HT-29 (cell line): ENCODE measurements around the gene LRRC4B. TPM values are rescaled to one million over a fixed set of nuclear protein-coding genes. Genes with fewer than 3 reads are reported as not detected.
"Not testable (repeated sequence)": the region's sequence is repeated elsewhere in the genome, so short reads cannot be mapped to it uniquely, and the experiment has no call there.

ENCODE experiments used
- DNase-seq: peaks from one replicate; pipeline ENCODE4 v3.0.0-alpha.2; 2015; ENCODE audit warnings: low spot score
- total RNA-seq: library from RNA; depleted of rRNA; stranded (reverse); fragments of >200 nt; shearing (Covaris generic); gene quantifications from 2 replicates; pipeline ENCODE4 v1.2.3, GENCODE V29; 2014

The LRRC4B gene
- total RNA-seq, 1 experiment from 2014 or later, result not detected

DNA sequence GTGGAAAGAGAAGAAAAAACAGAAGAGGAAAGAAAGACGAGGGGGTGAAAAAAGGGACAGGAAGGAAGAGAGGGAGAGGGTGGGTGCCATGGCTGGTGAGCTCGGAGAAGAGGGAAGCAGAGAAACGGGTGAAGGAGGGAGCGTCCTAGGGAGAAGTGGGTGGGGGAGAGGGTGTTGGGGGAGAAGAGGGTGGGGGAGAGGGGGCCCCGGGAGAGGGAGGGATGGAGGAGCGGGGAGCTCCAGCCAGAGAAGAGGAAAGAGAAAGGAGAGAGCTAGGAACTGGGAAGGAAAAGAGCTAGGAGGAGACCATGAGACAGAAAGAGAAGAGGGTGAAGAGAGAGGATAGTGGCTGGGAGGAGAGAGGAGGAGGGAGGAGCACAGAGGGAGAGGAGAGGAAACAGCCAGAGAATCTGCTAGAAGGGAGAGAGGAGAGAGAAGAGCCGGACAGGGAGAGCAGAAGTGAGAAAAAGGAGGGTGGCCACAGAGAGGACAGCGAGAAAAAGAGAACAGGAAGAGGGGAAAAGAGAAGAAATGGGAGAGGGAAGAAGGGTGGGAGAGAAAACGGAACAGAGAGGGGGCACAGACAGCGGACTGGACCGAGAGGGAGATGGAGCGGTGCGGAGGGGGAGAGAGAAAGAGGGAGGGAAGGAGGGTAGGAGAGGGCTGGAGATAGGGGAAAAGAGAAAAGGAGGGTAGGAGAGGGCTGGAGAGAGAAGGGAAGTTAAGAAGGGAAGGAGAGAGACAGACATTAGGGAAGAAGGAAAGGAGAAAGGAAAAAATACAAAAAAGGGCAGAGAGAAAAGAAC lies 79.6 kb downstream of the LRRC4B start:
- no peak for DNase-seq

- peak; percentile 83 for DNase-seq
Measured at GRCh38 chr19:50486823-50487515, 81.3 kb downstream of the LRRC4B start.

GRCh38 chr19:50485284-50485955 lies 82.8 kb downstream of the LRRC4B start:
- no peak for DNase-seq

DNA sequence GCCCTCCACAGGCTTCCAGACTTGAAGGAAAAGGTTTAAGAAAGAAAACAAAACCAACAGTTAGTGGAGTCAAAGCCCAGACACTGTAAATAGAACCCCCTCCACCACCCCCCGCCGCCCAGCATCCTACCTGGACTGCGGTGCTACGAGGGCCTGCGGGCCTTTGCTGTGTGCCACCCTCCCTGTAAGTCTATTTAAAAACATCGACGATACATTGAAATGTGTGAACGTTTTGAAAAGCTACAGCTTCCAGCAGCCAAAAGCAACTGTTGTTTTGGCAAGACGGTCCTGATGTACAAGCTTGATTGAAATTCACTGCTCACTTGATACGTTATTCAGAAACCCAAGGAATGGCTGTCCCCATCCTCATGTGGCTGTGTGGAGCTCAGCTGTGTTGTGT lies 85.3 kb downstream of the LRRC4B start:
- no peak for DNase-seq

DNA sequence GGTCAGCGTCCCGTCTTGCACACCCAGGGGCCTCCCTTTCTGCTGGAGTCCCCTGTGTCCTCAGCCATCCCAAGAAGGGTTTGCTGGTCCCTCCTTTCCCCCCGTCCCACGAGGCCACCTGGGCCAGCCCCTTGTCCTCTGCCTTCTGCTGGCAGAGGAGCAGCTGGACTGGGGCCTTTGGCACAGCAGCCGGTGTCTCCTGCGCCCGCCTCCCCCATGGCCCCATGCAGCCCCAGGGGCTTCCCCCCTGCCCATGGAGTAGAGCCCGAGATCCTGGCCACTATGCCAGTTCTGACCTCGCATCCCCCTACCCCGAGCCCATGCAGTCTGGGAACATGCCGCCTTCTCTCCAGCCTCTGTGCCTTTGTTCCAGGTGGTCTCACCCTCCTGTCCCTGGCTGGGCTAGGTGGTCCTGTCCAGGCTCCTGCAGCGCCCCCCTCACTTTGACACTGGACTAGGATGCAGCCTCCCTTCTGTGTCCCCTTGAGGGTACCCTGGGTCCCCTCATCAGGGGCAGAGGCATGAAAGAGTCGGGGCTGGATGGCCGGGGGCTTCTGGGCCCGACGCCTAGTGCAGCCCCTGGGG lies 85.9 kb downstream of the LRRC4B start:
- DNase-seq, result no peak

DNA sequence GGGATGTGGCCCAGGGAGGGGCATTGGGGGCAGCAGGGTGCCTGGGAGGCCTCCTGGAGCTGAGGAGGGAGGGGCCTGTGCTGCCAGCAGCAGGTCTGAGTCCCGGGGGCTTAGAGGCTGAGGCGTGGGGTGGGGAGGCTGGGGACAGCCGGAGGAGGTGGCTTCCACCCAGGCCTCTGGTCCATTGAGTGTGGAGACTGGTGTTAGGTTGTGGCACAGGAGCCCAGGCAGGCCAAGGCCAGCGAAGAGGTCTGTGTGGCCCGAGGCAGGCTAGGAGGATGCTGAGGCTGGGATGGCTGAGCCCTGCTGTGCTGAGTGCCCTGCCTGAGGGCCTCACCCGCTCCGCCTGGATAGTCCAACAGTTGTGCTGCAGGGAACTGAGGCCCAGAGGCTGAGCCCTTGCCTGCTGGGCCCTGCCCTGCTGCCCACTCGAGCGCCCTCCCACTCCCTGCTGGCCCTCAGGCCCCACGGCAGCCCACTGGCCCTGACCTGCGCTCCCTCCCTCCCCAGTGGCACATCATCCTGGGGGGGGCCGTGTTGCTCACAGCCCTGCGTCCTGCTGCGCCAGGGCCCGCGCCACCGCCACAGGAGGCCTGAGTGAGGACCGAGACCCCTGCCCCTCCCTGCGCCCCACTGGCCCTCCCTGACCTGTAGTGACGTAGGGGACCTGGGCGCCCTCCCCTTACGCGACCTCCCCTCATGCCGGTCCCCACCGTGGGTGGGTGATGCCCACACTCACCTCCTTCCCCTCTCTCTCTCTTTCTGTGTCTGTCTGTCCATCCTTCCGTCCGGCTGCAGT lies 86.7 kb downstream of the LRRC4B start:
- no peak for DNase-seq

GRCh38 chr19:50480281-50481111 lies 87.7 kb downstream of the LRRC4B start:
- DNase-seq, result no peak

DNA sequence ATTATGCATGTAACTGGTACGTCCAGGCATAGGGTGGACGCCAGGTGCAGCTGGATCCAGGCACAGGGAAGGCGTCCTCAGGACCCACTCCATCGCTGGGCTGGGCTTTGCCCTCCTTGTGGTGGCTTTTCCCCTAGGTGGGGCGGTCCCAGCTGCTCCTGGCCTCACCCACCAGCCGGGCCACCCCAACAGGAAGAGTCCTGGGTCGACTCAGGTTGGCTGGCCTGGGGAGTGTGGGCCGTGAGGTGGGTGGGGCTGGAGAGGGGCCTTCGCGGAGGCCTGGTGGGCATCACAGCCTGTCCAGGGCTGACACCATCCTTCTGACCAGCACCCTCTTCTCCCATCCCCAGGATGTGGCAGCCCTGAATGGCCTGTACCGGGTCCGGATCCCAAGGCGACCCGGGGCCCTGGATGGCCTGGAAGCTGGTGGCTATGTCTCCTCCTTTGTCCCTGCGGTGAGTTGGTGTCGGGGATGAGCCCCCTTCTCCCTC lies 88.4 kb downstream of the LRRC4B start:
- no peak for DNase-seq

DNA sequence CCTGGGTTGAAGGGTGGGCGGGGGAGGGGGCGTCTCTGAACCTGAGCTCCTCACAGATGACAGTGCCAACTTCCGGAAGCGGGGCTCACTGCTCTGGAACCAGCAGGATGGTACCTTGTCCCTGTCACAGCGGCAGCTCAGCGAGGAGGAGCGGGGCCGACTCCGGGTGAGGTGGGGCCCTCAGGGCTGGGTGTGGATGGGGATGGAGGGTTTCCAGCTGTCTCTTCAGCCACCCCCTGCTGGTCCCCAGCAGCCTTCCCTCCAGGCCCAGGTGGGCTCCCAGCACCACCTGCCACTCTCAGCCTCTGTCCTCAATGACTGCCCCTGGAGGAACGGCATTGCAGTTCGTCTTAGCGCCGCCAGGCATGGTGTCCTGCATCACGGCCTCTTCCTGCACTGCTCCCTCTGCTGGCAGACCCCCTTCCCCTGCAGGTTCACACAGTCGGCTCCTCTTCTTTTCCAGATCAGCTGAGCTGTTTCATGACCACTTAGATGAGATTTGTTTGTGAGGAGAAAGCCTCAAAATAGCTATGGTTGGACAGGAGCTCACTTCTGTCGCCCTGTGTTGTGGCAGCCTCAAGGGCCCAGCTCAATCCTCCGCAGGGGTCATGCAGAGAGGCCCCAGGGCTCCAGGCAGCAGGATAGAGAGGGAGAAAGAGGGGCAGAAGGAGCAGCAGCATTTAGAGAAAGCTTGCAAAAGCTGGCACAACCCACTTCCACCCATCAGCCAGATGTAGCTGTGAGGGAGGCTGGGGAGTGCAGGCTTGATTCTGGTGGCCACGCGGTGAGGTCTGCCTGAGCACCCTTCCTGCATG lies 89.1 kb downstream of the LRRC4B start:
- peak; percentile 62 for DNase-seq

- no peak for DNase-seq
Measured at GRCh38 chr19:50477751-50478515, 90.3 kb downstream of the LRRC4B start.

GRCh38 chr19:50476907-50477238 lies 91.4 kb downstream of the LRRC4B start:
- no peak for DNase-seq

- DNase-seq, result peak; percentile 99
Measured at GRCh38 chr19:50476224-50476906, 91.9 kb downstream of the LRRC4B start, which contains the start of the genes EMC10 and GARIN5A. Gene EMC10 (plus strand): TSS chr19:50476507. CDS start chr19:50476545, 38 bp downstream. Gene GARIN5A (minus strand): TSS chr19:50476848. CDS start chr19:50476388, 460 bp downstream.

DNA sequence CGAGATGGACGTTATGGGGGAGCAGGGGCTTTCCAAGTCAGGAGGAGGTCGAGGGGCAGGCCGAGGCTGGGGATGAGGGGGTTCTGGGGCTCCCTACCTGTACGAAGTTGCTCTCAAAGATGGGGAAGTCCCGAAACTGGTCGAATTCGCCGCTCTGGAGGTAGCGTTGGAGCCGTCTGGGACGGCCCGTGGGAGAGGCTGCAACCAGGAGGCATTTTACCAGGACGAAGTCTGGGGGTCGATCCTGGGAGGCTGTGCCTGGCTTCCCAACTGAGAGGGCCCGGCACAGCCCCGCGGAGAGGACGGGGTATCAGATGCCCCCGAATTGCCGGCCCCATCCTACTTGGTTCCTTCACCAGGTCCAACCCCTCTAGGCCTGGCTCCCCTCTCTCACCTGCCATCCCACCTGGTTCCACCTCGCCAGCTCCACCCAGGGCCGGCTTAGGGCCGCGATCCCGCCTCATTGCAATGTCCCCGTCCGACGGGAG lies 92.5 kb downstream of the LRRC4B start:
- DNase-seq, result no peak

- DNase-seq, result no peak
Measured at GRCh38 chr19:50475101-50475568, 93.1 kb downstream of the LRRC4B start.

GRCh38 chr19:50473336-50473735 lies 94.9 kb downstream of the LRRC4B start:
- not testable (repeated sequence) for DNase-seq

DNA sequence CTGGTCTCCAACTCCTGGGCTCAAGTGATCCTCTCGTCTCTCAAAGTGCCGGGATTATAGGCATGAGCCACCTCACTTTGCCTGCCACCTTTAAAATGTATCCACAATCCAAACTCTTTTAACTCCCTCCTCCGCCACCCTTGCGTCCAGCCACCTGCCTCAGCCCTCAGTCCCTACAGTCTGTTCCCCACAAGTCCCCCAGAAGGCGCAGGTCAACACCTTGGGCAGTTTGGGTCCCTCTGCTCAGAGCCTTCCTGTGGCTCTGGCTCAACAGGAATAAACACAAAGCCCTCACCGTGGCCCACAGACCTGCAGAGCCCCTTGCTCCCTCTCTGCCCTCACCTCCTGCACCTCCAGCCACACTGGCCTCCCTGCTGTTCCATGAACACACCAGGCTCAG lies 99.4 kb downstream of the LRRC4B start:
- no peak for DNase-seq

DNA sequence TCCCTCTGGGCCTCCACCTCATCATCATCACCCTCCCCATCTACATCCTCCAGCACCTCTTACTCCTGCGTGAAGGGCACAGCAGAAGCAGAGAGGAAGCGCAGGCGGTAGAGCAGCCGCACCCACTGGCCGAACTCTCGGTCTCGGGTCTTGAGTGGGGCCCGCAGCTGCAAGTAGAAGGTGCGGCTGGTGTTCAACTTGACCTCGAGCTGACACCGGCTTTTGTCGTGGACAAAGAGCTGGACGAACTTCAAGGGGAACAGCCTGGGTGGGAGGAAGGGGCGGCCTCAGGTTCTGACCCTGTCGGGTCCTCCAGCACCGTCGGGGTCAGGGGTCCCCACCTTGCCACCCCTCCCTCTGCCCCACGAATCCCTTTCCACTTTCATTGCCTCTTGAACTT lies 100.7 kb downstream of the LRRC4B start:
- DNase-seq, result no peak
